Lower lobe of right lung (tissue), 2 donors: ENCODE data around the gene TTC23L. TPM values are rescaled to one million over a fixed set of nuclear protein-coding genes. Genes with fewer than 3 reads are reported as not detected.

Source experiments
- ATAC-seq, 2 donors: fragments of 200-7000 bp; cut with Tn5 transposase; one replicate each; pipeline ENCODE4 v1.9.1; 2020 to 2022; ENCODE audit warnings: mild to moderate bottlenecking in 2 of 2, moderate library complexity in 2 of 2
- DNase-seq: peaks from one replicate; pipeline ENCODE4 v3.0.0-alpha.2; 2020
- H3K27ac ChIP-seq: fragments of 200-600 bp; one replicate; pipeline ENCODE4 v1.8.0; 2022
- H3K27me3 ChIP-seq: fragments of 200-600 bp; one replicate; pipeline ENCODE4 v1.8.0; 2022; ENCODE audit warnings: low read depth
- H3K36me3 ChIP-seq: fragments of 200-600 bp; one replicate; pipeline ENCODE4 v1.8.0; 2022; ENCODE audit warnings: mild to moderate bottlenecking
- H3K4me1 ChIP-seq: fragments of 200-600 bp; one replicate; pipeline ENCODE4 v1.8.0; 2022
- H3K4me3 ChIP-seq: fragments of 200-600 bp; one replicate; pipeline ENCODE4 v1.8.0; 2022; ENCODE audit warnings: mild to moderate bottlenecking
- H3K9me3 ChIP-seq: fragments of 200-600 bp; one replicate; pipeline ENCODE4 v1.8.0; 2022
- intact Hi-C: fragments of 100-400 bp; cut with DNase I; formaldehyde crosslinking; loops from one replicate; pipeline ENCODE4 v1.11.0; 2022
- total RNA-seq: library from RNA; stranded (reverse); fragmentation: NEBNext Ultra II Directional; extraction: Animal tissue kit (Norgen Biotek cat#: 25700); gene quantifications from one replicate; pipeline ENCODE4 v1.2.1, GENCODE V29; 2021
- TF ChIP-seq, protein P1 (sequence below): fragments of 200-600 bp; IDR thresholded peaks from one replicate; pipeline ENCODE4 v1.8.0; 2022; ENCODE audit warnings: antibody characterized with exemption, mild to moderate bottlenecking
- donor health status: DM: no; HTN: yes; CAD: no; lungs with severe emphysema.

The TTC23L gene
- total RNA-seq, 1 donor from 2014 or later = 1.3 TPM

DNA sequence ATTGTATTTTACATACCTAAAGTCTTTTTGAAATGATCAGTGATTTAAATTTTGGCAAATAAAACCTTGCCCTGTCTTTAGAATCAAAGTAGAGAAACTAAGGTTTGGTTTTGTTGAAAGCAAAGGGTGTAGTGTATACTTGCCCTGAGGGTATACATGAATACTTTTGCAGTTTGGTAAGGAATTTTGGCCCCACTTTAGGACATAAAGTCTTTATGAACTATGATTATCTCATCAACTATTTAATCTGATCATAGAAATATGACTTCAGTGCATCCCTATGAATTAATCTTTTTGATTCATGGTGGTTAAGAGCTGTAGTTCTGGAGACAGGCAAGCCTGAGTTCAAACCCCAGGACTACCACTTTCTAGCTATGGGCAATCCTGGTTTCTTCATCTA lies 58.7 kb downstream of the TTC23L start:
- H3K36me3 ChIP-seq = no peaks in the 10 kb centered on the region
- H3K4me1 ChIP-seq = no peaks in the 10 kb centered on the region
- H3K27me3 ChIP-seq = no peaks in the 10 kb centered on the region
- TF ChIP-seq, protein P1, sequence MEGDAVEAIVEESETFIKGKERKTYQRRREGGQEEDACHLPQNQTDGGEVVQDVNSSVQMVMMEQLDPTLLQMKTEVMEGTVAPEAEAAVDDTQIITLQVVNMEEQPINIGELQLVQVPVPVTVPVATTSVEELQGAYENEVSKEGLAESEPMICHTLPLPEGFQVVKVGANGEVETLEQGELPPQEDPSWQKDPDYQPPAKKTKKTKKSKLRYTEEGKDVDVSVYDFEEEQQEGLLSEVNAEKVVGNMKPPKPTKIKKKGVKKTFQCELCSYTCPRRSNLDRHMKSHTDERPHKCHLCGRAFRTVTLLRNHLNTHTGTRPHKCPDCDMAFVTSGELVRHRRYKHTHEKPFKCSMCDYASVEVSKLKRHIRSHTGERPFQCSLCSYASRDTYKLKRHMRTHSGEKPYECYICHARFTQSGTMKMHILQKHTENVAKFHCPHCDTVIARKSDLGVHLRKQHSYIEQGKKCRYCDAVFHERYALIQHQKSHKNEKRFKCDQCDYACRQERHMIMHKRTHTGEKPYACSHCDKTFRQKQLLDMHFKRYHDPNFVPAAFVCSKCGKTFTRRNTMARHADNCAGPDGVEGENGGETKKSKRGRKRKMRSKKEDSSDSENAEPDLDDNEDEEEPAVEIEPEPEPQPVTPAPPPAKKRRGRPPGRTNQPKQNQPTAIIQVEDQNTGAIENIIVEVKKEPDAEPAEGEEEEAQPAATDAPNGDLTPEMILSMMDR = no peak
- no peak for ATAC-seq
- DNase-seq = no peak
- intact Hi-C loops = no loop called here
- H3K4me3 ChIP-seq = no peak overlapping the region
- no peaks in the 10 kb centered on the region for H3K9me3 ChIP-seq
- no peak overlapping the region for H3K27ac ChIP-seq

DNA sequence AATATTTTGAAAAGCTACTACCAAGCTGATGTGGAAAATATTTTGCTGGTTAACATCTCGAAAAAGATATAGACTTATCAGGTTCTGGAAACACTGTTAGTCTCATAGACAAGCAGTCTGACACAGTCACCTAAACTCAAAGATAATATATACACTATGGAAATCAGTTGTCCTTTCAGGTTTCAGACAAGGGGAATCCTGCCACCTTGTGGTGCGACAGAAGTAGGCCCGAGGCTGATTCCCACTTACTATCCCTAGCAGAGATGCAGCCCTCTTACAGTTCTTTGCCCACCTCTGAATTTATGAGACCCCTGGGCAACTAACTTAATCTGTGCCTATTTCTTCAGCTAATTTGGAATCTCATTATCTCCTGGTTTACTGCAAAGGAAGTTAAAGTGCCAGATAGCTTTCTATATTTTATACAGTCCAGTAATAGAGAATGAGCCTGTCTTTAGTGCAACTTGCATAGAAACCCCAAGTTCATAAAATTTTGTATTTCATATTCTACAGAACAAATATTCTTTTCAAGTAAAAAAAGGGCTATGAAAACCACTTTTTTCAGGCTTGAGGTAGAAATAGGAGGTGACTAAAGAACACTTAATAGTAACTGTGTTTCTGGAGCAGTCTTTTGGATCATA lies 59.4 kb downstream of the TTC23L start:
- ATAC-seq = peak; percentile 80 to 93
- TF ChIP-seq, protein P1 = peak; percentile 87
- H3K4me1 ChIP-seq = no peaks in the 10 kb centered on the region

DNA sequence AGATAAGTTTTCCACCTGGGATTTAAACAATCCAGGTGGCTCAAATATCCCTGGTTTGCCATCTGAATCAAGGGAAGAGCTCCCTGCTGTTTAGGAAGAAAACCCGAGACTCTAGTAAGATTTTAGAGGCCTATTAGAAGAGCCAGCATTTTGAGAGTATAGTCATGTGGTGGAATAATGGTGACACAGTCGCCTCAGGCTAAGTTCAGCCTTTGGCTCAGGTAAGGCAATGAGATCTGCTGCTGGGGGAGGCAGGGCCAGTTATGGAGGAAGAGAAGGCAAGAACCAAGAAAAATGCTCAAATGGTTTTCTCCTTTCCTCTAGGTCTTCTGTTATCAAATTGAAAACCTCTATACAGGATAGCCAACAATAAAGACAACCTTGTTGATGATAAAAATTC lies 60.1 kb downstream of the TTC23L start:
- TF ChIP-seq, protein P1 = no peak
- Histone ChIP-seq H3K27ac (no peak overlapping the region), H3K4me3 (no peak overlapping the region), H3K36me3 (no peaks in the 10 kb centered on the region), H3K27me3 (no peaks in the 10 kb centered on the region), H3K9me3 (no peaks in the 10 kb centered on the region), H3K4me1 (no peaks in the 10 kb centered on the region)
- ATAC-seq (no peak), DNase-seq (no peak)
- intact Hi-C loops = no loop called here

More for the DNA sequence above, 59.4 kb downstream of the TTC23L start:
- Histone ChIP-seq H3K27ac (no peak overlapping the region), H3K4me3 (no peak overlapping the region), H3K27me3 (no peaks in the 10 kb centered on the region), H3K36me3 (no peaks in the 10 kb centered on the region), H3K9me3 (no peaks in the 10 kb centered on the region)
- intact Hi-C loops = no loop called here
- DNase-seq = no peak

DNA sequence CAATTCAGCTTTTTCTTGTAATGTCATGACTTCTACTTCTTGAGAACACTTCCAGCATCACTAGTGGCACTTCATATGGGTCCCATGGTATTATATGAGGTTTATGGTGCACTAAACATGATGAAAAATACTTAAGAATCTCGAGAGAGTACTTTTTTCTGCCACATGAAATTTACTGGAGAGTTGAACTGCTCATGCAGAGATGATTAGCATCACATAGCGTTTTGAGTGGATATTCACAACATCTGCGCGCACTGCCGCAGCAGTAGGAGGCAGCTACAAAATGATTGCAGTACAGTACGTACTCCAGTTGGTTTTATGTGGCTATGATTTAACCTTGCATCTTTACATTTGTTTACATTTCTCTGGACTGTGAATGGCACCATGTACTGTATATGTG lies 61.7 kb downstream of the TTC23L start:
- no peak for DNase-seq
- no peak for ATAC-seq
- H3K36me3 ChIP-seq = peaks cover 3% of the 10 kb centered on the region
- H3K4me1 ChIP-seq = no peaks in the 10 kb centered on the region
- no peak overlapping the region for H3K4me3 ChIP-seq
- intact Hi-C loops = no loop called here
- TF ChIP-seq, protein P1 = no peak
- no peak overlapping the region for H3K27ac ChIP-seq
- H3K9me3 ChIP-seq = no peaks in the 10 kb centered on the region
- H3K27me3 ChIP-seq = no peaks in the 10 kb centered on the region

DNA sequence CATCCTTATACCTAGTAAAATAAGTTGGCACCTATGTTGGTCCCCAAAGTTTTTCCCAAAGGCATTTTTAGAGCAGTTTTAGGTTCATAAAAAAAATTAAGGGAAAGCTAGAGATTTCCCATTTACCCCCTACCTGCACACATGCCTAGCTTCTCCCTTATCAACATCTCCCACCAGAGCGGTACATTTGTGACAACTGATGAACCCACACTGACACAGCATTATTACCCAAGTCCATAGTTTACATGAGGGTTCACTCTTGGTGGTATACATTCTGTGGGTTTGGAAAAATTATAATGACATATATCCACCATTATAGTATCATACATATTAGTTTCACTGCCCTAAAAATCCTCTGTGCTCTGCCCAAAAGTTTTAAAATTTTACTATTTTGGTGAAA lies 64.3 kb downstream of the TTC23L start:
- H3K27me3 ChIP-seq = no peaks in the 10 kb centered on the region
- no peaks in the 10 kb centered on the region for H3K4me1 ChIP-seq
- H3K36me3 ChIP-seq = peaks cover 23% of the 10 kb centered on the region
- no peaks in the 10 kb centered on the region for H3K9me3 ChIP-seq
- TF ChIP-seq, protein P1 = no peak
- intact Hi-C loops = no loop called here
- no peak overlapping the region for H3K27ac ChIP-seq
- H3K4me3 ChIP-seq = no peak overlapping the region
- no peak for DNase-seq
- no peak for ATAC-seq
